Sigmoid colon (tissue), 4 donors: ENCODE results near the gene SEPTIN8.

Experiments
- POLR2A ChIP-seq, 2 donors: fragments of 450-650 bp; IDR thresholded peaks; one replicate each; pipeline ENCODE4 v1.6.1; 2016; ENCODE audit warnings: antibody characterized with exemption in 2 of 2, mild to moderate bottlenecking in 2 of 2, moderate library complexity in 2 of 2
- POLR2AphosphoS5 ChIP-seq, 4 donors: sonication (generic); formaldehyde crosslinking; IDR thresholded peaks; one replicate each; pipeline ENCODE4 v1.6.1; 2017; ENCODE audit warnings: antibody characterized with exemption in 4 of 4
- TF ChIP-seq, protein P1 (sequence below), 4 experiments: fragments of 450-650 bp in 3 of 4; fragments of 200-600 bp in 1 of 4; IDR thresholded peaks; one replicate each; pipeline ENCODE4 v1.5.1; 2016 to 2019; ENCODE audit warnings: antibody characterized with exemption in 4 of 4, mild to moderate bottlenecking in 3 of 4, moderate library complexity in 2 of 4

DNA sequence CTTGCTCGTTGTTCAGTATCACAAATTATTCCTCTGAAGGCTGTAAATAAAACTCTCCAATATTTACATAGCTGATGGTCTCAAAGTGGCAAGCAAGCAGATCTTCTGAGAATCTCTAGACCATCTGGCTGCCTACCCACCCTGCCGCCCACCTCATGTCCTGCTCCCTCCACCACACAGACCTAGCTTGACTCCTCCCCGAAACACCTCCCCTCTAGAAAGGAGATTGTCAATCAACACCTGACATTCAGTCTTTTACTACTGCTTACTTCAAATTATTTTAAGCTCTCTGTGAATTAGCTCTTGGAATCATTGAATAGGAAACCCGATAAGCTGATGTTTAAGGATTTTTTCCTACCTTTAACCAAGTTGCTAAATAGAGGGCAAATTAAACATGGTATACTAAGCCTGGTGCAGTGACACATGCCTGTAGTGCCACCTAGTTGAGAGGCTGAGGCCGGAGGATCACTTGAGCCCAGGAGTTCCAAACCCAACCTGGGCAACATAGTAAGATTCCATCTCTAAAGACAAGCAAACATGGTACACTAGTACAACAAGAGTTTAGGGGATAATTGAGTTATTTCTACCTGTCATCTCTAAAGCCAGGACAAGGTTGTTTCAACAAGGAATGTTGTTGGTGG lies 25.1 kb upstream of the SEPTIN8 start:
- TF ChIP-seq POLR2A (IDR thresholded peaks at IDR 0.05) (no peak), POLR2AphosphoS5 (IDR thresholded peaks at IDR 0.05) (no peak)
- TF ChIP-seq, protein P1, sequence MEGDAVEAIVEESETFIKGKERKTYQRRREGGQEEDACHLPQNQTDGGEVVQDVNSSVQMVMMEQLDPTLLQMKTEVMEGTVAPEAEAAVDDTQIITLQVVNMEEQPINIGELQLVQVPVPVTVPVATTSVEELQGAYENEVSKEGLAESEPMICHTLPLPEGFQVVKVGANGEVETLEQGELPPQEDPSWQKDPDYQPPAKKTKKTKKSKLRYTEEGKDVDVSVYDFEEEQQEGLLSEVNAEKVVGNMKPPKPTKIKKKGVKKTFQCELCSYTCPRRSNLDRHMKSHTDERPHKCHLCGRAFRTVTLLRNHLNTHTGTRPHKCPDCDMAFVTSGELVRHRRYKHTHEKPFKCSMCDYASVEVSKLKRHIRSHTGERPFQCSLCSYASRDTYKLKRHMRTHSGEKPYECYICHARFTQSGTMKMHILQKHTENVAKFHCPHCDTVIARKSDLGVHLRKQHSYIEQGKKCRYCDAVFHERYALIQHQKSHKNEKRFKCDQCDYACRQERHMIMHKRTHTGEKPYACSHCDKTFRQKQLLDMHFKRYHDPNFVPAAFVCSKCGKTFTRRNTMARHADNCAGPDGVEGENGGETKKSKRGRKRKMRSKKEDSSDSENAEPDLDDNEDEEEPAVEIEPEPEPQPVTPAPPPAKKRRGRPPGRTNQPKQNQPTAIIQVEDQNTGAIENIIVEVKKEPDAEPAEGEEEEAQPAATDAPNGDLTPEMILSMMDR (IDR thresholded peaks at IDR 0.05), result no peak
